Measurements from ENCODE around the gene PAAF1.
"Not testable (repeated sequence)": the region's sequence is repeated elsewhere in the genome, so short reads cannot be mapped to it uniquely, and the experiment has no call there.

Gene PAAF1, protein sequence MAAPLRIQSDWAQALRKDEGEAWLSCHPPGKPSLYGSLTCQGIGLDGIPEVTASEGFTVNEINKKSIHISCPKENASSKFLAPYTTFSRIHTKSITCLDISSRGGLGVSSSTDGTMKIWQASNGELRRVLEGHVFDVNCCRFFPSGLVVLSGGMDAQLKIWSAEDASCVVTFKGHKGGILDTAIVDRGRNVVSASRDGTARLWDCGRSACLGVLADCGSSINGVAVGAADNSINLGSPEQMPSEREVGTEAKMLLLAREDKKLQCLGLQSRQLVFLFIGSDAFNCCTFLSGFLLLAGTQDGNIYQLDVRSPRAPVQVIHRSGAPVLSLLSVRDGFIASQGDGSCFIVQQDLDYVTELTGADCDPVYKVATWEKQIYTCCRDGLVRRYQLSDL
- total RNA-seq: 1.1 to 8.6 (median 6.2) reads per million in 18 experiments

DNA sequence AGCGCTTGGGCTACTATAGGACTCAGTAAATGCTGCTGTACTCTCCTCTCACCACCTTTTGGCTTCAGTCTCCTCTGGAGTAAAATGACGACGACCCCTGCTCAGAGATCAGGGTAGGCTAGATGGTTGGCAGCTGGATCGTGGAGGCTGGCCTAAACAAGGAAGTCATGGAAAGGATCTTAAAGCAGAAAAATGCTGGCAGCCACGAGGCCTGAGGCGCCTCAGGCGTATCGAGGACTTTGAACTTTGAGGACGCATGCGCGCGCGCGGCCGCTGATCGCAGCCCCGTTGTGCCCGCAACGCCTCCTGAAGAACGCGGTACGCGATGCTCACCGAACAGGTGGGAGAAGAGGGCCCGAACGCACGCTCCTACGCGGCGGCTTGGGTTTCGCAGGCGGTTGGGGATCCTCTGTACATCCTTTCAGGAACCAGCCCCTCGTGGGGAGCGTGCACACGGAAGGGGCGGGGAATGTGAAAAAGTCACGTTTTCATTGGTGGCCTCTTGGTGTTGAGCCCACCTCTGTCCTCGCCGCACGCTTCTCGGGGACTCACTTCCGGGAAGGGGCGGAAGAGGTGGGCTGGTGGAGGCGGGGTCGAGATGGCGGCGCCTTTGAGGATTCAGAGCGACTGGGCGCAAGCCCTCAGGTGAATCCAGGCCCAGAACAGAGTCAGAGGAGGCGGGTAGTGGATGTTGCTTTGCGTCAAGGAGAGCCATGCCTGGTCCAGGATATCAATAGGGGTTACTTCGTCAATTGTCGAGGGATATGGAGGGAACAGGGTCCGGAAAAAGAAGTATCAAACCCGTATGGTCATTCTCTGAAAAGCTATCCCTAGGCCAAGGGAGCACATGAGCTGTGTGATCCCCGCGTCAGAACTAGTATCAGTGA is at the start of gene PAAF1, which contains the start of gene COA4:
Gene PAAF1, plus strand, starts transcription at position 576 of the 887 bp plus-strand sequence. Its CDS starts 23 bp downstream, at position 599.
Gene COA4, minus strand, starts transcription at position 423 of the 887 bp plus-strand sequence. CDS start 3,468 bp downstream, outside the sequence.
- peak; percentile 97 to 98 for DNase-seq

DNA sequence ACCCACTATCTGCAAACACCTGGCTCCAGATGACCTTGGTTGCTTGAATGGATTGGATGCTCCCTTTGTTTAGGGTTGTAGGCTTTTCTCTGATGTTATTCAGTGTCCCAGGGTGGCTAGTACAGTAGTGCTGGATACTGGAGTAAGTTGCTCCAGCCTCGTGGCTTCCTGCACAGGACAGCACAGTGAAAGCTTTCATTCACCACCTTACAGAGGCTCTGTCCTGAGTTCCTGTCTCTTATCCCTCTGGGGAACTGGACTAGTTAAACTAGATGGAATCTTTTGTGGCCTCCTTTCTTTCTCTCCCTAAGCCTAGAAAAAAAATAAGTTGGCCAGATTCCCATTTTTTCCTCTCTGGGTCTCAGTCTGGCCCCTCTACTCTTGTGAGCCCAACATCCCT is 46.5 kb upstream of the PAAF1 start:
- DNase-seq: no peak

DNA sequence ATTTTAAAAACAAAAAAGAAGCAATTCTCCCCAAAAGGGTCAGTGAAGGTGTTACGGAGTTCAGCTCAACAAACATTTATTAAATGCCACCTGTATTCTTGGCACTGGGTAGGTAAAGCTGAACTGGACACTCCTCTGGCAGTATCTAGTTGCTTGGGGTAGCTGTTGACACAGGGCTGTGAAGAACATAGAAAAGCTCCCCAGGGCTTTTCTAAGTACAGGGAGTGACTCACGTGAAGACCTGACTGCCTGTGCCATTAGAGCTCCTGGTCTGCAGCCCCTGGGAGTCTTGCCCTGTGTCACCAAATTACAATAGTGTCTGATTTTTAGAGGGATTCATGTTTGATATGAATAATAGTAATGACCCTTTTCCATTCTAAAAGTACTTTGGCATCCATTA is 43.7 kb upstream of the PAAF1 start:
- no peak for DNase-seq

DNA sequence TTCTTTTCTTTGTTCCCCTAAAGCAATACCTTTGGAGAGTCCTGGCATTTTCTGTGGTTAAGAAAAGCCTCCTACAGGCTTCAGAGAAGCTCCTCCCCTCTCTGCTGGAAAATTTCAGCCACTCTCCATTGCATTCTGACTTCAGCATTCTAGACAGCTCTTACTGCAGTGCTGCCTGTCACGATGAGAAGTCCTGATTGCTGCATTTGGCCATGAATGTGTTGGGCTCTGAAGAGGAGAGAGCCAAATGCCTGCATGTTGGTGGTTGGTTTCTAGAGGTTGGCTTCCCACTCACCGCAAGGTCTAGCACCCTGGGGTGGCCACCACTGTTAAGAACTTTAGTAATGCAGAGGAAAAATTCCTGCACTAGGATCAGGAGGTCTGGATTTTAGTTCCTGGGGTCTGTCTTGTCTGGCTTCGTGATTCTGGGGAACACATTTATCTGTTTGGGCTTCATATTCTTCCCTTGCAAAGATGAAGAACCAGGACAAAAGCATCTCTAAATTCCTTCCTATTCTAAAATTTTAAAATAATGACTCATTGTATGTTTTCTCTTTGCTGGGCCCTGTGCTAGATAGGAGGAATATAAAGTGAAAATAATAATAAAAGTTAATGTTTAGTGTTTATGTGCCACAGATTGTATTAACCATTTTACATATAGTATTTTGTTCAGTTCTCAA is 38.2 kb upstream of the PAAF1 start:
- DNase-seq: no peak

DNA sequence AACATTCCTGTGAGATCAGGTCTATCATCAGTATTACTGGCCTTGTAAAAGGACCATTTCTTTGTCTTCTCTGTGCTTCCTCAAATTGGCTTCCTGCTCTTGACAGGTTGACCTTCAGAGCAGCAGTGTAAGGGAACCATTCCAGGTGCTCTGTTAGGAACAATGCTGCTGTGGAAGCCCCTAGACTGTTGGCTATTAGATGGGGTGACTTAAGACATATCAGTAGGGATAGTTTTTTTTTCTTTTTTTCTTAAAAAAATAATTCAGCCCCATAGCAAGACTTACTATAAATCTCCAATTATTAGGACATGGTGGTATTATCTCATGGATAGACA is 37.7 kb upstream of the PAAF1 start:
- no peak for DNase-seq

DNA sequence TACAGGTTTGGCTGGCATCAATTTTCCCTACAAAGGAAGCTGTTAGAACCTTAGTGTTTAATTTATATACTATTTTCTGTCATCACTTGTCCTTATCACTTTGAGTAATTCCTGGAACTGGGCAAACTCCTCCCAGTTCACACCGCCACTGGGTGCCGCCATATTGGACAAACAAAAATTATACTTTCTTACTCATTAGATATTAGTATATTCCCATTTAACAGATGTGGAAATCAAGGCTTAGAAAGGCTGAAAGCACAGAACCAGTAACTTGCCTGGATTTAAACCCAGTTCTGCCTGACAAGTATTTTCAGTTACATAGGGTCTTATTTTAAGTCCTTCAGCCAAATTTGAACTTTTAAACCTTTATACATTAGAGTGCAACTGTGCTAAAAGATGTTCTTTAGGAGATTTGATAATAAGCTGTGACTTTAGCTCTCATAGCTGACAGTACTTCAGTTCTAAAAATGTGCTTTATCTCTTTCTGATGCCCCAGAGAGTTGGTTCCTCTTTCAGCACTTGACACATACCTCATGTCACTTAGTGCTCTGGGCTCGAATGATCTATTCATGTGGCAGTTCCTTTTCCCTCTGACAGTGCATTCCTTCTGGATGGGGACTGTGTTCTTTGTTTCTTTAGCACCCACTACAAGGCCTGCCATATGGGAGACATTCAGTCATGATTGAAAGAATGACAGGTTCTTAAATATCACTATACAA is 25.6 kb upstream of the PAAF1 start:
- peak in 1 of 2 donors; percentile 65 for DNase-seq

DNA sequence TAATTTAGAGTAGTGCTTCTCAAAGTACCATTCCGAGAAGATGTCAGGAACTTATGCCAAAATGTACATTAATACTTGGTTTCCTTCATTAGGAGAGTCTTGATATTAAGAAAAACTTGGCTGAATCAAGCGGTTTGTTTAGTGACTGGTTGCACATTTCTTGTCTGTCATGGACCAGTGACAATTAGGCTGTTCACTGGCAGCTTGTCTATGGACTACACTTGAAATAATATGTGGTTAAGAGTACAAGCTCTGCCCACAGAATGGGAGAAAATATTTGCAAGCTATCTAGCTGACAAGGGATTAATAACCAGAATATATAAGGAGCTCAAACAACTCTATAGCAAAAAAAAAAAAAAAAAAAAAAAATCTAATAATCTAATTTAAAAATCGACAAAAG is 24.8 kb upstream of the PAAF1 start:
- DNase-seq: no peak

DNA sequence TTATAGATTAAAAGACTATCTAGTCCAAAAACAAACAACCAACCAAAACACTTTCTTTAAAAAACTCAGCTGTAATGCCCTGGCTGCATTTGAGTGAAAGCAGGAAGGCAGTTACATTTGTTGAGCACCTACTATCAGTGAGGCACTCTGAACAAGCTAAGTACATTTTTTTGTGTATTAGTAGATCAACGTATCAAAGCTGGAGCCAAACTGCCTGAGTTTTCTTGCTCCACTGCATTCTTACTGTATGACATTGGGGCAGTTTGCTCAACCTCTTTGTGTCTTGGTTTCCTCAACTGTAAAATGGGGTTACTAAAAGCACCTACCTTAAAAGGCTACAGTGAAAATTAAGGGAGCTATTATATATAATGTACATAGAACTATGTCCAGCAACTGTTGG is 22.1 kb upstream of the PAAF1 start:
- DNase-seq: no peak

DNA sequence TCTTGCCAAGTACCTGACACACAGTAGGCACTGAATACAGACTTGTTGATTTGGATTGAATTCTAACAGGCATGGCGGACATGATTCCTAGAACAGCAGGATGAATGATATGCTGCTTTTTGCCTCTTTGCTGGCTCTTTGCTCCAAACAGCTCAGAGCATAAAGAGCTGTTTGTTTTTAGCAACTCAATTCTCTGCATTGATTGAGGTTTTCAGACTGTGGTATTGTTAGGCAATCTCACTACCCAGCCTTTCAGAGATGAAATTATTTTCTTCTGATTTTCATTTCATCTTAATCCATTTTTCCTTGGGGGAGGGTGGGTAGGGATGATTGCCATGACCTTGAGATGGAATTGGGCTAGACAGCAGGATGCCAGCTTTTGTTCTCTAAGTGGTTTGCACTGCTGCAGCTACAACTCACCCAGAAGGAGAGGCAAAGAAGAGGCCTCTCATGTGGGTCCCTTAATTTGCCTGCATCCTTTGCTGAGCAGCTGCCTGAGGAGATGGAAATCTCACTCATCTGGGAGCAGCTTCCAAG is 20.7 kb upstream of the PAAF1 start:
- no peak for DNase-seq

DNA sequence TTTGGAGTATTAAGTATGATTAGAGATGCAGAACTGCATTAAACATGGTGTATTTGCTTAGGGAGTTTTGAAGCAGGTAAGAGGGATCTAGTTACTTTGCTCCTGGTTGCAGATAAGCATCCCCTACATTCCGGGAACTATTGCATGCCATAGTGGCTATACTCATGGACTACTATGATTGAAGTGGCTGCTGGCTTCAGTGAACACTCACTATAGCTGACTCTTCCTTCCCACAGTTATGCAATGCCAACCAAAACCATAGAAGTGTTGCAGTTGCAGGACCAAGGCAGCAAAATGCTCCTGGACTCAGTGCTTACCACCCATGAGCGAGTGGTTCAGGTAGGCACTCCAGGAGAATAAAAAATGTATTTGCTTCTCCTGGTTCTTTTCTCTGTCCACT is 17.1 kb upstream of the PAAF1 start:
- no peak for DNase-seq

DNA sequence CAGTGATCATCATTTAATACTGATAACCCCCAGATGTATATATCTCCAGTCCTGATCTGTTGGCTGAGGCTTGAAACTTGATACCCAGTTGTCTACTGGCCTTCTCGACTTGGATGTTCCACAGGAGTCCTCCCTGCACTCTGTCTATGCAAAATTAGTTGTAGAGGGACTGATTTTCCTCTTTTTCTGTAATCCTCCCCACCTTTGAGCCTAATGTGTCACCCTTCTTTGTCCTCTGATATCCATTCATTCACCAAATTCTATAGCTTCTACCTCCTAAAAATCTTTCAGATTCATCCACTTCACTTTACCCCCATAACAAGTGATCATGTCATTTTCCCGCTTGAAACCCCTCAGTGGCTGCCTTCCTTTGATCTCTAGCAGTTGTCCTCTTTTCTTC is 16.6 kb upstream of the PAAF1 start:
- DNase-seq: no peak

DNA sequence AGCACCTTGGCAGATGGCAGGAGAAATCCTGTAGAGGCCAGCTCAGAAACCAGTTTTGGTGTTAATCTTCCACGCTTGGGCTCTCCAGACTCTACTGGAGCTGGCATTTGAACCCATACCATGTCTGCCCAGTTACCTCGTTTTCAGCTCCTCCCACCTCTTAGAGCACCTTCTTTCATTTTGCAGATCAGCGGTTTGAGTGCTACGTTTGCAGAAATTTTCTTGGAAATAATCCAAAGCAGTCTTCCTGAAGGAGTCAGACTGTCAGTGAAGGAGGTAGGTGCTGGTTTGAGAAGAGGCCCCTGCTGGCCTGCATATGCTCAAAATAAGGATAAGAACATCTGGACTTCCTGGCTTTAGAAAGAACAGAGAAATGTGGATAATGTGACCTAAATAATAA is 13.8 kb upstream of the PAAF1 start:
- DNase-seq: no peak

DNA sequence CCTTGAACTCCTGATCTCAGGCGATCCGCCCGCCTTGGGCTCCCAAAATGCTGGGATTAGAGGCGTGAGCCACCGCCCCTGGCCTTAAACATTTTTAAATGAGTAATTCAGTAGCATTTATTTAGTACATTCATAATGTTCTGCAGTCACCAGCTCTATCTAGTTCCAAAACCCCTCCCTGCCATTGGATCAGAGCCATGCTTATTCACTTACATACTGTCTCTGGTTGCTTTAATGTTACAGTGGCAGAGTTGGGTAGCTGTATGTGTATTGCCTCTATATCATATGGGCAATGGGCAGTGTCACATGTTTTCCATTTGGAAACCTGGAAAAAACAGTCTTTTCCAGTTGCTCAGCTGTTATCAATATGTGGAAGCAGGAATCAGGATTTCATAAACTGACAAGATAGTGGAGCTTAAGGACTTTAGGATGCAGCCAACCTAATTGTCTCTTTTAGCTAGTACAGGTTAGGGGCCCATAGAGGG is 10.7 kb upstream of the PAAF1 start:
- no peak for DNase-seq

DNA sequence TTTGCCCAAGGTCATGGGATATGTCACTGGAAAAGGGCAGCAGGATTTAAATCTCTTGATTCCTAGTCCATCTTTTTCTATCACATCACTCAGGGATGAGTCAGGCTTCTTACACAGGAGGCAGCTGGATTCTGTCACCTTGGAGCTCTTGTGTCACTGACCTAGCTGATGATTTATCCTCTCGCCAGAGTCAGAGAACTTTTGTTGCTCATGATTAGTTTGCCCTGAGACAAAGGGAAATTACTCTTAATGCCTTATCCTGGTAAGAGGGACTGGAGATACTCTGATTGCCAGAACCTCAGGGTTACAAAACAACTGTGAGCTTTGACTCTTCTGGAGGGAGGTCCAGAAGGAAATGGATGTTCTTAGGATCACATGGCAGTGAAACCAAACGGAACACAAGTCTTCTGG is 10.2 kb upstream of the PAAF1 start:
- DNase-seq: no peak

DNA sequence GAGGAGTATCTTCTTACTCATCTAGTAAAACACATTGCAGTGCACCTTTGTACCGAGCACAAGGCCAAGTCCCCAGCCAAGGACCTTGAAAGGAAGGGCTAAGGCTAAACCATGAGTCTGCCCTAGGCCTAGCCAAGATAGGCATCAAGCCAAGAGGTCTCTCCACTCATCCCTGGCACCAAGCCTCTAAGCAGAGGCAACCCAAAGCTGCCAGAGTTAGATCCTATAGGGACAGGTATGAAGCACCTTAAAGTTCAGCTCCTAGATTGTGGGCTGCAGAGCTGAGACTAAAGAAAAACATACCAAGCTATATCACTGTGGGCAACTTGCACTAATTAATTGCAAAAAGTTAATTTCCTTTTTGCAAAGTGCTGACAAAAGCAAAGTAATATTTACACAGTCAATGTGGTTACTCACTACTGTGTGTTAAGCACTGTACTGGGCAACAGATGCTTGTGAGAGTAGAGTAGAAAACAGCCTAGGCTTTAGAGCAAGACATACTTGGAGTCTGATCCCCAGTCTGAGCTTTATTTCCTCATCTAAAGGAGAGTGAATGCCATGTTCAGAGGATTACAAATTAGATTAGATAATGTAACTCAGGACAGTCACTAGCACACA is 7.4 kb upstream of the PAAF1 start:
- DNase-seq: no peak

DNA sequence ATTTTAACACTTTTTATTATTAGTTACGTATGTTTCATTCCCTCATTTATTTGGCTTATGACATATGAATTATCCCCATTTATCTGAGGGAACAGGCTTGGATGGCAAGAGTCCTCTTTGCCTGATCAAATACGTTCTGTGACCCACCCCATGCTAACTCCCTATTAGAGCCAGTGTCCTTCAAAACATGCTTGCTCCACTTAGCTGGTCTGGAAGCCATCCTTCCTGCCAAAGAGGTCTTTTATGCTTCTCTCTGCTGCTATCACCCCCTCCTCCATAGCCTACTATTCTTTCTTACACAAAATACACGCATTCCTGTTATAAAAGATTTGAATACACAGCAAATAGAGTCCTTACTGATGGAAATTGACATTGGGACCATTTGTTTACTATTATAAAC is 6.5 kb upstream of the PAAF1 start:
- no peak for DNase-seq

DNA sequence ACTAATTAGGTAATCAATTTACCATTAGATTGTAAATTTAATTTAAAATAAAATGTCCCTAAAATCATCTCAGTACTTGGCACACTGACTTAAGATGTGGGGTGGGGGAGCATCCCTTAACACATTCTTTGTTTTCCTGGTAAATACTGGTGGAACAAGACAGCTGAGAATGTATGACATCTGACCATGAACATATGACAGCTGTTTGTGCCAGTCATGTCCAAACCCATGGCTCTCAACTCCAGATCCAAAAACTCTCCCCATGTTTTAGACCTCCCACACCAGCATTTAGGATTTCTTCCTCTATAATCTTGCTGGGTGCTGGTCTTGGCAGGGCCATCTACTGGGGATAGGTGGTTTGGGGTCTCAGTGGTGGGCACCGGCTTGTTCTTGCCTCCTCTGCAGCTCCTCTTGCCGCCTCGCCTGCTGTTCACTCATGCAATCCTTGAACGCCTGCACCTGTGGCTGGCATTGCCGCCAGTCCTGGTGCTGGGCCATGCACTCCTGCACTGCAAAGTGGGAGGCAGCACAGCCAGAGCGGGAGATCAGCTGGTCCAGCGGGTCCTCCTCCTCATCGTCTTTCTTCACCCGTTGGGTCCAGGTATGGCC is 3.9 kb upstream of the PAAF1 start:
- no peak for DNase-seq

DNA sequence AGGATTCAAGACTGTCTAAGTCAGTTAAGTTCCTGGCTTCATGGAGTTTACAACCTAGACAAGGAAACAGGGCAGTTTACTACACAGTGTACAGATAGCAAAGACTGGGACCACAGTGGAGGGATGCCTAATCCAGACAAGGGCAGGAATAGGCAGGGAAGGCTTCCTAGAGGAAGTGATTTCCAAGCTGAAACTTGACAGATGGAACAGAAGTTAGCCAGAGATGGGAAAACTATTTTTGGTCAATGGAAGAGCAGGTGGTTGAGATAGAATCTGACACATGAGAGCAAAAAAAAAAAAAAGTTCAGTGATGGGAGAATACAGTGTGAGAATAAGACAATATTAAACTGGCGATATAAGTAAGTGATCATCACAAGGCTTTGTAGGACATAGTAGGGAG is 1.4 kb upstream of the PAAF1 start:
- no peak for DNase-seq

DNA sequence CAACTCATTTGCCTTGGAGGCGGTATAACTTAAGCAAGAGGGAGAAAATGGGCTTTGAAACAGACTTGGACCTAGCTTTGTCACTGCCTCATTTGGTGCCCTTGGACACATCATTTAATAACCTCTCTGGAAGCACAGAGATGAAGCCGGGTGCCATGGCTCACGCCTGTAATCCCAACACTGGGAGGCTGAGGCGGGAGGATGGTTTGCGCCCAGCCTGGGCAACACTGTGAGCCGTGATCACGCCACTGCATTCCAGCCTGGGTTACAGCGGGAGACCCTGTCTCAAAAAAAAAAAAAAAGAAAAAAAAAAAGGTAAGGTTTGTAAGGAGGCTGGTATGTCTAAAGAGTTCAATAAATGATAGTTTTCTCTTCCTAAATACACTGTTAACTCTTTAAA is 959 bp upstream of the PAAF1 start:
- peak in 1 of 2 donors; percentile 7 for DNase-seq

DNA sequence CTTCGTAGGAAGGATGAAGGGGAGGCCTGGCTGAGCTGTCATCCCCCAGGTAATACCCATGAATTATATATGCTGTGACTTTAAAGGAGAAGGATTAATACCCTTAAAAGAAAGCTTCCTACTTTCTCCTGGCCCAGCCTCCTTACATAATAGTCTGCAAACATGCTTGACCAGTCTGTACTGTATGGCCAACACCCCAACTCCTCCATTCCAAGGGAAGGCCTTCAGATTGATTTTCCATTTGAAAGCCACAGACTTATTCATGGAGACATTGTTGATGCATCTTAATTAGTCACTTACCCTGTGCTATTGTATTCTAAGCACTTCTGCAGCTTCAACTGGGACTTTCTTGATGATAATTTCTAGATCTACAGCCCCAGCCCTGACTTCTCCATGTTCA is 2.0 kb downstream of the PAAF1 start:
- DNase-seq: no peak

DNA sequence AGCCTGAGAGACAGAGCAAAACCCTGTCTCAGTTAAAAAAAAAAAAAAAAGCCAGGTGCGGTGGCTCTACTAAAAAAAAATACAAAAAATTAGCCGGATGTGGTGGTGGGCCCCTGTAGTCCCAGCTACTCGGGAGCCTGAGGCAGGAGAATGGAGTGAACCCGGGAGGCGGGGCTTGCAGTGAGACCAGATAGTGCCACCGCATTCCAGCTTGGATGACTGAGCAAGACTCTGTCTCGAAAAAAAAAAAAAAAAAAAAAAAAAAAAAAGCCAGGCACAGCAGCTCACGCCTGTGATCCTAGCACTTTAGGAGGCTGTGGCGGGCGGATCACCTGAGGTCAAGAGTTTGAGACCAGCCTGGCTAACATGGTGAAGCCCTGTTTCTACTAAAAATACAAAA is 3.6 kb downstream of the PAAF1 start:
- not testable (repeated sequence) for DNase-seq

Data from inflammatory macrophage (primary cell).